GM12801 (cell line): ENCODE data around the gene MOGAT2.

Experiments used
- TF ChIP-seq, protein P1 (sequence below): IDR thresholded peaks from one replicate; pipeline ENCODE4 v1.5.1; 2011; ENCODE audit warnings: control low read depth; ENCODE audit not compliant: insufficient read length; ENCODE audit errors: extremely low read depth

Gene MOGAT2

DNA sequence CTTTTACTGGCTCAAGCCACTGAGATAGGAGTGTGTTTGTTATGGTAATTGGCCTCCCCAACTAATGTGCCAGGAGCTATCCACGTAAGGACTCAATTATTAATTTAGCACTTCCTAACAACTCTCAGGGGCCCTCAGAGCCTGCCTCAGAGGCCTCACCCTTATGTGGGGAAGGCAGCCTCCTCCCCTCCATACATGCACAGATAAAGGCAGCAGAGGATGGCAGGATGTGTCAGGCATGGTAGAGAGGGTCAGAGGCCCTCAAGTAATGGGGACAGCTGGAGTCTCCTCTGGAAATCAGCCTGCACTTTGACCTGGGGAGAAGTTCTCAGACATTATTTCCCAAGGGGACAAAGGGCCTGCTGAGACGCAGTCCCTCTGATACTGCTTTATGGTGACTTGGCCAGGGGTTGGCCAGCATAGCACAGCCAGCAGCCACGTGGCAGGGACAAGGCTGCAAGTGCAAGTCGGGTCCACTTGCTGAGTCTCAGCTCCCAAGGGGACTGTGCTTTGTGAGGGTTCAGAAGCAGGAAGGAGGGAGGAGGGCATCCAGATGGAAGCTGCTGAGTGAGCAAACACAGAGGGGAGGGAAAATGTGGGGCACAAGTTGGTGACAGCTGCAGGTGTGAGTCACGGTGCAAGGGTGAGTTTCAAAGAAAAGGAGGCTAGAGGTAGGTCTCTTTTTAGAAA is 17.0 kb downstream of the MOGAT2 start:
- TF ChIP-seq, protein P1, sequence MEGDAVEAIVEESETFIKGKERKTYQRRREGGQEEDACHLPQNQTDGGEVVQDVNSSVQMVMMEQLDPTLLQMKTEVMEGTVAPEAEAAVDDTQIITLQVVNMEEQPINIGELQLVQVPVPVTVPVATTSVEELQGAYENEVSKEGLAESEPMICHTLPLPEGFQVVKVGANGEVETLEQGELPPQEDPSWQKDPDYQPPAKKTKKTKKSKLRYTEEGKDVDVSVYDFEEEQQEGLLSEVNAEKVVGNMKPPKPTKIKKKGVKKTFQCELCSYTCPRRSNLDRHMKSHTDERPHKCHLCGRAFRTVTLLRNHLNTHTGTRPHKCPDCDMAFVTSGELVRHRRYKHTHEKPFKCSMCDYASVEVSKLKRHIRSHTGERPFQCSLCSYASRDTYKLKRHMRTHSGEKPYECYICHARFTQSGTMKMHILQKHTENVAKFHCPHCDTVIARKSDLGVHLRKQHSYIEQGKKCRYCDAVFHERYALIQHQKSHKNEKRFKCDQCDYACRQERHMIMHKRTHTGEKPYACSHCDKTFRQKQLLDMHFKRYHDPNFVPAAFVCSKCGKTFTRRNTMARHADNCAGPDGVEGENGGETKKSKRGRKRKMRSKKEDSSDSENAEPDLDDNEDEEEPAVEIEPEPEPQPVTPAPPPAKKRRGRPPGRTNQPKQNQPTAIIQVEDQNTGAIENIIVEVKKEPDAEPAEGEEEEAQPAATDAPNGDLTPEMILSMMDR, result no peak

DNA sequence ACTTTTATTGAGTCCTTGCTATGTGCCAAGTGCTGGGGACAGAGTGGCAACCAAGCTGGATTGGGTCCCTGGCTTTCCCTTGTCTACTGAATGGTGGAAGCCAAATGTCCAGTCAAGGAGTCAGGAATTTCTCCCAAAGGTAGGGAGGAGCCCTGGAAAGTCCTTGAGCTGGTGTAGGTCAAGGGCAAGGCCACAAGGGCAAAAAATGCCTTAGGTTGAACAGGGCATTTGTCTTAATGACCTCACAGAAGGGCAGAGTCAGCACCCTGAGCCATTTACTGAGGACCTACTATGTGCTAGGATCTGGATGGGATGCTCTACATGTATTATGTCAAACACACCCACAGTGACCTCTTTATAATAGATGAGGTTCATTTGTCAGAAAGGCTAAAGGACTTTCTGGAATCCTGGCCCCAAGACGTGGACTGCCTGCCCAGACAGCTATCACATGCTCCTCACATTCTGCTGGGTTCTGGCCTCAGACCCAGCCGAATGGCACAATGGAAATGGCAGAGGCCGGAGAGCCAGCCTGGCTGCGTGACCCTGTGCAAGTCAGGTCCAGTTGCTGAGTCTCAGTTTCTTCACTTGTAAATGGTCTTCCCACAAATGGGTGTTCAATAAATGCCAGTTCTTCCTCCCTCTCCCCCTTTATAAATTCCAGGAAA is 17.7 kb downstream of the MOGAT2 start:
- TF ChIP-seq, protein P1, result no peak

DNA sequence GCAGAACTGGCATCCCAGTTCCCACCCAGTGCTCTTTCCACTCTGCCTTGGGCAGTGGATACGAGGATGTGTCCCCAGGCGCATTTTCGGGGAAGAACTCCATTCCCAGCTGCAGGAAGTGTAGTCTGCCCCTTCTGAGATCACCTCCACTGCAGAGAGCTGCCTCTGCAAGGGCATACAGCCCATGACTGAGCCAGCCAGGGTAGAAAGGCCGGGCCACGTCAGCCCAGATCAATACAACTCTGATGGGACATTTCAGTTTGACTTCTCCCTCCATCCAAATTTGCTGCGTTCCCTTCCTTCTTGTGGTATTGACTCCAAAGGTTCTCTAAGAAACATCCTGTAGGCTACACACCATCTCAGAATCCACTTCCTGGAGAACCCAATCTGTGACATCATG is 19.7 kb downstream of the MOGAT2 start:
- TF ChIP-seq, protein P1, result no peak

DNA sequence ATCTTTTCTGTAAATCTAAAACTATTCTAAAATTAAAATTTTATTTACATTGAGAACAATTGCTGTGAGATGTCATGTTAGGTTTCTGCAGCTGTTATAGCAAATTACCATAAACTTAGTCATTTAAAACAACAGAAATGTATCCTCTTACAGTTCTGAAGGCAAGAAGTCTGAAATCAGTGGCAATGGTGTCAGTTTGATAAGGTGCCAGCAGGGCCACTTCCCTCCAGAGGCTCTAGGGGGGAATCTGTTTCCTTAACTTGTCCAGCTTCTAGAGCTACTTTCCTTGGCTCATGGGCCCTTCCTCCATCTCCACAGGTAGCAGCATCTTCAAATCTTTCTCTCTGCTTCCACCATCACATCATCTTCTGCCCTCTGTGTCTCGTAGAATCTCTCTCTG is 23.0 kb downstream of the MOGAT2 start:
- TF ChIP-seq, protein P1, result no peak

DNA sequence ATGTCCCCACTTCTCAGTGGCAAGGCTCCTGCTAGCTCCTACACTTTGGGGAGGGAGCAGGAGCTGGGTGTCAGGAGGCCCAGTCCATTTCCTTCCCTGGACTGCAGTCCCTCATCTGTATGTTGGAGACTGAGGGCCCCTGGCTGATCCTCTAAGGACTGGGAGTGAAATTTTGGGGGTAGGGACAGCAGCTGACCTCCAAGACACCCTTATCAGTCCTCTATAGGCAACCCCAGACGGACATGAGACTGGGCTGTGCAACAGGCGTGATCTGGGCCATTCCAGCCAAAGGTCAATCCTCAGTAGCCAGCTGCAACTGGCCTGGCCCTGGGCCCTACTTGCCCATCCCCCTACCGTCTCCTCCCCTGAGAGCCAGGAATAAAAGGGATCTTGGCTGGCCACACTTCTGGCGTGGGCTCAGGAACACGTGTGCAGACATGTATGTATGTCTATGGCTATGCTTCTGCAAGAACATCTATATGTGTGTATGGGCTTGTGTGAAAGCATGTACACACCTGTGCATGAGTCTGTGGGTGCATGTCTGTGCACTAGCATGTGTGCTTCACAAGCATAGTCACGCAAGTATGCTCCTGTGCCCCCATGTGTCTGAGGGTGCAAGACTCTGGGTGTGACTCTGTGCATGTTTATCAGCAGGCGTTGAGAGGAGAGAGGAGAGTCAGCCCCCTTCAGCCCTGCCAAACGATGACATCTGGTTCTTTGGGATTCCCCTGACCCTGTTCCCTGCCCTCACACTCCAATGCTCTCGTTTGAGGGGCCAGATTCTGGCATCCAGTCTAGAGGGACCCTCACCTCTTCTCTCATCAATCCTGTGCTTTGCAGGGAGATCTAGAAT is 26.3 kb downstream of the MOGAT2 start:
- TF ChIP-seq, protein P1, result no peak

DNA sequence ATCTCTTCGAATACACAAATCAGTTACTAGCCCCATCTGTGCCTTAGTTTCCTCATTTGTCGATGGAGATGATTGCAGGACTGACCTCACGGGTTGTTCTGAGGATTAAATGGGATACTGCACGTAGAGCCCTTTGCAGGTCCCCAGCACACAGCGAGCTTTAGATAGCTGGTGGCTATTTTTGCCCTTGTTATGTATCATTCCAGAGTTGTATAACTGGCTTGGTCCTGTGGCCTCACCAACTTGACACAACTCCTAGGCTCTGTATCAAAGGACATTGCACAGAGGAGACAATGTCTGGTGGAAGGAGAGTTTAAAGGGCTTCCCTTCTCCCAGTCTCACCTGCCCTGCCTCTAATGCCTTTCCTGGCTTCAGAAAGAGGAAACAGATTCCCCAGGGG is 28.2 kb downstream of the MOGAT2 start:
- TF ChIP-seq, protein P1, result no peak

DNA sequence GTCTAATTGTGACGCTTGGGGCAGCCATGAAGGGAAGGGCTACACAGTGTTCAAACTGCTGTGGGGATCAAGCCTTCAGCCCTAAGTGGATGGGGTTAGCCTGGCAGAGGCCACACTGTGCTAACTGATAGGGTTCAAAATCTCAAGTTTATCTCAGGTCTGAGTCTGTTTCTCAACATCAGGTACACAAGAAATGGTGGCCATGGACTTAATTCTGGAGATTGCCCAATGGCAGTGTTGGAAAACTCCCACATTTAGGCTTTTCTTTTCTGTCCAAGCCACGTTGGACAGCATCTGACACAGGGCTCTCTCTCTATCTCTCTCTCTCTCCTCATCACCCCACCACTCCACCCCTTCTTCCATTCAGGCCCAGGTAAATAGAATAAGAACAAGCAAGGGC is 40.0 kb downstream of the MOGAT2 start:
- TF ChIP-seq, protein P1, result no peak
